Measurements from ENCODE around the gene GAPDHS.

The GAPDHS gene

DNA sequence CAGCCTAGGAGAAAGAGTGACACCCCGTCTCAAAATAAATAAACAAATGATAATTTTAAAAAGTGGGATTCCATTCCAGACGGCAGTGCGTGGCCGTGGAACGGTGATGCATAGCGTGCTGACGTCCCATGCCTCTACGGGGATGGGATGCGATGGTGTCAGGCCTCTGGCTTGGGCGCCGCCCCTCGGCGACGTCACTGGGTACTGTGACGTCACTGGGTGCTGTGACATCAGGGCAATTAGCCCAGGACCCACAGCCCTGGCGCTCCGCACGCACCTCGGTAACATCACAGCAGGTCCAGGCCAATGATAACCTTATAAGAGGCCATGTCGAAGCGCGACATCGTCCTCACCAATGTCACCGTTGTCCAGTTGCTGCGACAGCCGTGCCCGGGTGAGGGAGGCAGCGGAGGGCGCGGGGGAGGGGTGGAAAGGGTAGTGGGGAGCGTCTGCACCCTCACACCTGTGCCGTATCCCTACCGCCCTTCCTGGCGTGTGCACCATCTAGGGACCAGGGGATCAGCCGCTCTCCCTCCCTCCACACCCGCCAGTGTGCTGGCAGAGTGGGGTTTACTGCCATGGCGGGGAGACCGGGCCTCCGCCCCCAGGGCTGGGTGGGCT, at the start of gene GAPDHS:
Gene GAPDHS, plus strand, starts transcription at position 256 of the 621 bp plus-strand sequence. Its CDS starts 72 bp downstream, at position 328.
- H3K4me3 ChIP-seq (ENCODE audit: low read depth, low read length): no peak within 1 kb of the TSS
- in situ Hi-C loops (cut with HindIII; ENCODE audit: low sequenced_read_pairs): no loop called here
- TF ChIP-seq, protein P1, sequence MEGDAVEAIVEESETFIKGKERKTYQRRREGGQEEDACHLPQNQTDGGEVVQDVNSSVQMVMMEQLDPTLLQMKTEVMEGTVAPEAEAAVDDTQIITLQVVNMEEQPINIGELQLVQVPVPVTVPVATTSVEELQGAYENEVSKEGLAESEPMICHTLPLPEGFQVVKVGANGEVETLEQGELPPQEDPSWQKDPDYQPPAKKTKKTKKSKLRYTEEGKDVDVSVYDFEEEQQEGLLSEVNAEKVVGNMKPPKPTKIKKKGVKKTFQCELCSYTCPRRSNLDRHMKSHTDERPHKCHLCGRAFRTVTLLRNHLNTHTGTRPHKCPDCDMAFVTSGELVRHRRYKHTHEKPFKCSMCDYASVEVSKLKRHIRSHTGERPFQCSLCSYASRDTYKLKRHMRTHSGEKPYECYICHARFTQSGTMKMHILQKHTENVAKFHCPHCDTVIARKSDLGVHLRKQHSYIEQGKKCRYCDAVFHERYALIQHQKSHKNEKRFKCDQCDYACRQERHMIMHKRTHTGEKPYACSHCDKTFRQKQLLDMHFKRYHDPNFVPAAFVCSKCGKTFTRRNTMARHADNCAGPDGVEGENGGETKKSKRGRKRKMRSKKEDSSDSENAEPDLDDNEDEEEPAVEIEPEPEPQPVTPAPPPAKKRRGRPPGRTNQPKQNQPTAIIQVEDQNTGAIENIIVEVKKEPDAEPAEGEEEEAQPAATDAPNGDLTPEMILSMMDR (IDR thresholded peaks at IDR 0.05; ENCODE audit: low read depth, low read length): no peak
- no peak for DNase-seq (ENCODE audit: low read depth, low spot score)

DNA sequence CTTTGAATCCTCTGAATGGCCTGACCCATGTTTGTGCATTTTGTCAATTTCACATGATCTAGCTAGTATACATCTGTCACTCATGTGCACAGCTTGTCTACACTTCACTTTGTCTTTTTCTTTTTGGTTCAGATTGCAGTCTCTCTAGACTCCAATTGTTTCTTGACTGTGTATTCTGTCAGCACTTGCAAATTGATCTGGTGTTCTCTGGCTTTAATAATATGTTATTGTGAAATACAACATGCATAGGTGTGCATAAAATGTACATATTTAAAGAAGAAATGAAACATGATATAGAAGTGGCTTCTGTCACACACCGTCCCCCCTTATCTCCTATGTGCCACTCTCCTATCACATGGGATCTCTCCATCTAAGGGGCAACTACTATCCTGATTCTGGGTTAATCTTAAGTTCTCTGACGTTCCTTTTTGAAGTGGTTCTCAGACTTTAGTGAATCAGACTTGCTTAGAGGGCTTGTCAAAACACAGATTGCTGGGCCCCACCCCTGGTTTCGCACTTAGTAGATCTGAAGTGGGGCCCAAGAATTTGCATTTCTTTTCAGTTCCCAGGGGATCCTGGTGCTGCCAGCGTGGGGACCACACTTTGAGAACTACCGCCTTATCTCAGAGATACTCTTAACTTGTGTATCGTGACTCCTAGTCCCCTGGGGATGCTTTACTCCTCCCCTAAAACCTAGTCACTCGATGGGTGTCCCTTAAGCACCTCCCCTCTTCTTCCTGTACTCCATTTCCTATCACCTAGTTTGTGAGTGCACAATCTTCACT, 48.8 kb upstream of the GAPDHS start:
- TF ChIP-seq, protein P1 (IDR thresholded peaks at IDR 0.05; ENCODE audit: low read depth, low read length): no peak
- no peak for DNase-seq (ENCODE audit: low read depth, low spot score)
- in situ Hi-C loops (cut with HindIII; ENCODE audit: low sequenced_read_pairs): no loop called here
- H3K4me3 ChIP-seq (ENCODE audit: low read depth, low read length): no peak overlapping the region

DNA sequence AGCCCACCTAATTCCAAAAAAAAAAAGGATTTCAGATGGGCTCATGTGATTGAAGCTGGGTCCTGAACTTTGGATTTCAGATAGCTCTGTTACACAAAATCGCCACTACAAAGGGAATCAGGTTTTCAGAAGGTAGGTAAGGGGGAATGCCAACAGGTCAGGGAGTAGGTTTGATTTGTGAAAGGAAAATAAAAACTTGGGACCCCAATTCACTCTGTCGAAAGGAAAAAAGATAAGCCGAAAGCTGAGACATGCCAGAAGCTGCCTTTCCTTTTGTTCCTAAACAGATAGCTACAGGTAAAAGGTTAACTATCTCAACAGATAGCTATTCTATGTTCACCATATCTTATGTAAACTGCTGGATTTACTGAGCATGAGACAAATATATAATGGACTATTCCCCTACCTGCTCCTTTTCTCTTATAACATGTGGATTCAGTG, 47.0 kb upstream of the GAPDHS start:
- DNase-seq (ENCODE audit: low read depth, low spot score): no peak
- H3K4me3 ChIP-seq (ENCODE audit: low read depth, low read length): no peak overlapping the region
- in situ Hi-C loops (cut with HindIII; ENCODE audit: low sequenced_read_pairs): no loop called here
- TF ChIP-seq, protein P1 (IDR thresholded peaks at IDR 0.05; ENCODE audit: low read depth, low read length): no peak

DNA sequence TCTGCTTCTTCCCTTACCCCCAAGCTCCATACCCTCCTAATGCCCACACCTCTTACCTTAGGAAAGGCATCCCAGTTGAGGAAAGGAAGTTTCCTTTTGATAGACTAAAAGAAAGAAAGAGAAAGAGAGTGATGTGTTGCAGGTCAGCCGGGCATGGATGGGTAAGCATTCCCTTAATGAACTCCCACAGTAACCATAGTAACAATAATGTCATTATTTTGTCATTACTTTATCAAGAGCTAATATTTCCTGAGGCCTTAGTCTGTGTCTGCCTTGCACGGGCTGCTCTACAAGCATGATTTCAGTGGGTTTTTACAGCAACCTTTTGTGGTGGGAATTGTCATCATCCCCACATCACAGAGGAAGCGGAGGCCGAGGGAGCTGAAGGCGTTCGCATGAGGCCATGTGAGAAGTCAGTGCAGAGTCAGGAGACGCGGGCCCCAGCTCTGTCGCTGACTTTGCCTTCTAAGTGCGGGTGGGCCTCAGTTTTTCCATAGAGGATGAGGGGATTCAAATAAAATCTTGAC, 45.5 kb upstream of the GAPDHS start:
- DNase-seq (ENCODE audit: low read depth, low spot score): no peak
- TF ChIP-seq, protein P1 (IDR thresholded peaks at IDR 0.05; ENCODE audit: low read depth, low read length): no peak
- in situ Hi-C loops (cut with HindIII; ENCODE audit: low sequenced_read_pairs): no loop called here
- H3K4me3 ChIP-seq (ENCODE audit: low read depth, low read length): no peak overlapping the region

DNA sequence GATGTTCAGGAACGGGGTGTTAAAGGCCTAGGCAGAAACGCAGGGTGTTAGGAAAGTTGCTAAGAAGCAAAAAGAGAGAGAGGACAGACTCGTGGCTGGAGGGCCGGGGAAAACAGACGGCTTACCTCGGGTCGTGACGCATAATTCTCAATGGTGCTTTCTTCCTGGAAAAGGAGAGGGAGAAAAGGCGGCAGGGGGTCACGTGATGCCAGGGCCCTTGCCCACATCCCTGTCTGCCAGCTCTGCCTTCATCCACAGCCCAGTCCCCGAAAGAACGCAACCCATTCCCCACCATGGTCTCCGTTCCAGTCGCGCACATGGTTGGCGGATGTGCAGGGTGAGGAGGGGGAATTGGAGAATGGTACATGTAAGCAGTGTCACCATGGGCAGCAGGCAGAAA, 44.6 kb upstream of the GAPDHS start:
- TF ChIP-seq, protein P1 (IDR thresholded peaks at IDR 0.05; ENCODE audit: low read depth, low read length): no peak
- H3K4me3 ChIP-seq (ENCODE audit: low read depth, low read length): no peak overlapping the region
- in situ Hi-C loops (cut with HindIII; ENCODE audit: low sequenced_read_pairs): no loop called here
- DNase-seq (ENCODE audit: low read depth, low spot score): no peak

DNA sequence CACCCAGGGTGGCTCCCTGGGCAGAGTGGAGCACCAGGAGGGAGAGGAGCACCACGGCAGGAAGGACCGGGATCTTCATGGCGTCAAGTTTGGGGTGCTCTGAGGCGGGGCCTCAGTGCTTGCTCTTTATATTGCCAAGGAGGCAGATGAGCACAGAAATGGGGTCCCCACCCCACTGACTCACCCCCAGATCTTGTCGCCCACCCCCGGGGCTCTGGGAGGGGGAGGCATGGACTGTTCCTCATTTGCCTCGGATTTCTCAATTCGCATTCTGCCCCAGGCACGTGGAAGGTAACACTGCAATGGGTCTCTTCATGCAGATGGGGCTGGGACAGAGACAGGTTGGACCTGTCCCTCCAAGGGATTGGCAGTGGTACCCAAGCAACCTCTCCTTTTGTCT, 42.9 kb upstream of the GAPDHS start, which contains the start of gene KRTDAP:
Gene KRTDAP, minus strand, starts transcription at position 101 of the 400 bp plus-strand sequence. Its CDS starts 22 bp downstream, at position 79.
- TF ChIP-seq, protein P1 (IDR thresholded peaks at IDR 0.05; ENCODE audit: low read depth, low read length): no peak
- DNase-seq (ENCODE audit: low read depth, low spot score): no peak
- in situ Hi-C loops (cut with HindIII; ENCODE audit: low sequenced_read_pairs): no loop called here
- no peak within 1 kb of the TSS for H3K4me3 ChIP-seq (ENCODE audit: low read depth, low read length)

Measured in astrocyte of the spinal cord (primary cell).